GM21737 (cell line): ENCODE results near the gene SYT13.

ENCODE experiments used
- ATAC-seq: cut with Tn5 transposase; IDR thresholded peaks from one replicate; pipeline ENCODE4 v1.9.1; 2021; ENCODE audit warnings: mild to moderate bottlenecking, moderate library complexity; ENCODE audit not compliant: unreplicated experiment

SYT13 gene

GRCh38 chr11:45225277-45225676 lies 60.9 kb downstream of the SYT13 start:
- no peak for ATAC-seq

GRCh38 chr11:45224766-45225165 lies 61.4 kb downstream of the SYT13 start:
- ATAC-seq: no peak

- ATAC-seq: no peak
Observed at GRCh38 chr11:45223496-45223895, 62.6 kb downstream of the SYT13 start.

GRCh38 chr11:45219411-45219810 lies 66.7 kb downstream of the SYT13 start:
- ATAC-seq: no peak

- no peak for ATAC-seq
Observed at GRCh38 chr11:45218705-45219104, 67.4 kb downstream of the SYT13 start.

- no peak for ATAC-seq
Observed at GRCh38 chr11:45217991-45218390, 68.2 kb downstream of the SYT13 start.

GRCh38 chr11:45216901-45217300 lies 69.2 kb downstream of the SYT13 start:
- no peak for ATAC-seq

- ATAC-seq: no peak
Observed at GRCh38 chr11:45216031-45216430, 70.1 kb downstream of the SYT13 start.

- no peak for ATAC-seq
Observed at GRCh38 chr11:45215098-45215865, 70.9 kb downstream of the SYT13 start.

GRCh38 chr11:45213717-45214116 lies 72.4 kb downstream of the SYT13 start:
- no peak for ATAC-seq

GRCh38 chr11:45213316-45213665 lies 72.8 kb downstream of the SYT13 start:
- ATAC-seq: no peak

- ATAC-seq: no peak
Observed at GRCh38 chr11:45212566-45213315, 73.4 kb downstream of the SYT13 start.

GRCh38 chr11:45211732-45212131 lies 74.4 kb downstream of the SYT13 start:
- no peak for ATAC-seq

GRCh38 chr11:45210846-45211245 lies 75.3 kb downstream of the SYT13 start:
- ATAC-seq: no peak

- no peak for ATAC-seq
Observed at GRCh38 chr11:45209891-45210699, 76.0 kb downstream of the SYT13 start.

GRCh38 chr11:45209000-45209879 lies 76.9 kb downstream of the SYT13 start:
- ATAC-seq: no peak

- ATAC-seq: no peak
Observed at GRCh38 chr11:45208135-45208534, 78.0 kb downstream of the SYT13 start.

GRCh38 chr11:45205978-45206377 lies 80.2 kb downstream of the SYT13 start:
- no peak for ATAC-seq

- no peak for ATAC-seq
Observed at GRCh38 chr11:45204761-45205160, 81.4 kb downstream of the SYT13 start.

- no peak for ATAC-seq
Observed at GRCh38 chr11:45193695-45194094, 92.4 kb downstream of the SYT13 start.
